Measurements from ENCODE around the gene SFXN5.

GRCh38 chr2:72920318-72921087 is 151.0 kb downstream of the SFXN5 start:
- no peak for TF ChIP-seq CTCF (conservative IDR thresholded peaks at IDR 0.05; ENCODE audit: low read depth, low read length)
- no peak for TF ChIP-seq POLR2A (IDR thresholded peaks at IDR 0.05; ENCODE audit: low read depth, low read length)
- no peak for TF ChIP-seq USF2 (IDR thresholded peaks at IDR 0.05; ENCODE audit: low read depth, low read length)
- TF ChIP-seq MXI1 (IDR thresholded peaks at IDR 0.05; ENCODE audit: borderline replicate concordance, low read depth, low read length), result no peak

Measured in IMR-90 (cell line).